Choroid plexus epithelial cell (primary cell): ENCODE results near the gene NT5C1A.

Experiments used
- DNase-seq: peaks from one replicate; pipeline ENCODE4 v3.0.0-alpha.2; 2010; ENCODE audit warnings: low read depth
- H3K4me3 ChIP-seq: 2 replicates; pipeline ENCODE4 v1.5.1; 2011; ENCODE audit warnings: low read depth, mild to moderate bottlenecking, control low read depth, low read length, moderate library complexity
- TF ChIP-seq, protein P1 (sequence below): conservative IDR thresholded peaks from 2 replicates; pipeline ENCODE4 v1.5.1; 2011; ENCODE audit warnings: low read depth, mild to moderate bottlenecking, control low read depth, inconsistent platforms, low read length, moderate library complexity

Gene NT5C1A

DNA sequence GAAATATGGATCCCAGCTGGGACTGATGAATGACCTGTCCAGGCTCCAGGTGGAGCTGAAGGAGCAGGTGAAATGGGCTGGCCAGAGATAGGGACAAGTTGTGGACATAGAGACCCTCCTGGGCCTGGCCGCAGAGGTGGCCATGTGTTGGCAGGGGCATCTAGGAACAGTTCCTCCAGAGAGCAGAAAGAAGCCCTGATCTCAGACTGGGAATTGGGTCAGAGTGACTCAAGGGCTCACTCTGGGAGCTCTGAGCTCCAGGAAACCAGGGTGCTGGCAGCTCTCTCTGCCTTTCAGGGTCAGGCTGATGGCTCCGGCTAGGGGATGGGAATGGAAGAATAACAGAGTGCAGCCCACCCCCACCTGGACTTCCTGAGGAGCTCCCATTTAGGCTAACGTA, 3.0 kb downstream of the NT5C1A start:
- no peak for DNase-seq
- TF ChIP-seq, protein P1, sequence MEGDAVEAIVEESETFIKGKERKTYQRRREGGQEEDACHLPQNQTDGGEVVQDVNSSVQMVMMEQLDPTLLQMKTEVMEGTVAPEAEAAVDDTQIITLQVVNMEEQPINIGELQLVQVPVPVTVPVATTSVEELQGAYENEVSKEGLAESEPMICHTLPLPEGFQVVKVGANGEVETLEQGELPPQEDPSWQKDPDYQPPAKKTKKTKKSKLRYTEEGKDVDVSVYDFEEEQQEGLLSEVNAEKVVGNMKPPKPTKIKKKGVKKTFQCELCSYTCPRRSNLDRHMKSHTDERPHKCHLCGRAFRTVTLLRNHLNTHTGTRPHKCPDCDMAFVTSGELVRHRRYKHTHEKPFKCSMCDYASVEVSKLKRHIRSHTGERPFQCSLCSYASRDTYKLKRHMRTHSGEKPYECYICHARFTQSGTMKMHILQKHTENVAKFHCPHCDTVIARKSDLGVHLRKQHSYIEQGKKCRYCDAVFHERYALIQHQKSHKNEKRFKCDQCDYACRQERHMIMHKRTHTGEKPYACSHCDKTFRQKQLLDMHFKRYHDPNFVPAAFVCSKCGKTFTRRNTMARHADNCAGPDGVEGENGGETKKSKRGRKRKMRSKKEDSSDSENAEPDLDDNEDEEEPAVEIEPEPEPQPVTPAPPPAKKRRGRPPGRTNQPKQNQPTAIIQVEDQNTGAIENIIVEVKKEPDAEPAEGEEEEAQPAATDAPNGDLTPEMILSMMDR: no peak
- H3K4me3 ChIP-seq: no peak overlapping the region

GRCh38 chr1:39668111-39668510, 3.8 kb downstream of the NT5C1A start:
- TF ChIP-seq, protein P1: no peak
- no peak overlapping the region for H3K4me3 ChIP-seq
- no peak for DNase-seq

DNA sequence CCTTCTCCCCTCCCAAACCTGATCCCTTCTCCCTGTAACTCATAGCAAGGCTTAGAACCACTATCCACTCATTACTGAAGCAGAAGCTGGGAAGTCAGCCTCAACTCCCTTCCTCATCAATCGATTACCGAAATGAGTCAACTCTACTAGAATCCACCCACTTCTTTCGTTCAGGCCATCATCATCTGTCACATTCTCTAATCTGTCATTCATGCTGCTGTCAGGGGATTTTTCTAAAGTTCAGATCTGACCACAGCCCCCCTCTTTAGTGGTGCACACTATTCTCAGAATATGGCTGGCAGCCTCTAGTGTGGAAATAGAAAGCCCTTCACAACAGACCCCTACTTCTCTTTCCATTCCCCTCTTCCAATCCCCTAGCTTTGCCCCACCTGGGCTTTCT, 5.1 kb downstream of the NT5C1A start:
- TF ChIP-seq, protein P1: no peak
- DNase-seq: no peak
- H3K4me3 ChIP-seq: no peak overlapping the region

DNA sequence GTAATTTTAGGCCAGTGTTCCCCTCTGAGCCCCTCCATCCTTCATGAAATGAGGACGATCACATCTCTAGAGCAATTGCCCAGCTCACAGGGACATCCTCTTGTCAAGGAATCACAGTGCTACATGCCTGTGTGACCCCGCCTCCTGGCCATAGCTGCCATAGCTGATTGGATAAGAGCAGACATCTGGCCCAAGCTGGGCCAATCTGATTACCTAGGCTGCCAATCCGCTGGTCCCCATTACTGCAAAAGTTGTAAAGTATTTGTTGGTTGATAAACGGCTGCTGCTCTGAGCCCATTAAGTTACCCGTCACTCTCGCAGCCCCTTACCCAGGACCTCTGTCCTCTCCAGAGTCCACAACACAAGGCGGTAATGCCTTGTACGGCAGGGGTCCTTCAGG, 8.3 kb downstream of the NT5C1A start:
- no peak for DNase-seq
- TF ChIP-seq, protein P1: no peak
- H3K4me3 ChIP-seq: no peak overlapping the region

DNA sequence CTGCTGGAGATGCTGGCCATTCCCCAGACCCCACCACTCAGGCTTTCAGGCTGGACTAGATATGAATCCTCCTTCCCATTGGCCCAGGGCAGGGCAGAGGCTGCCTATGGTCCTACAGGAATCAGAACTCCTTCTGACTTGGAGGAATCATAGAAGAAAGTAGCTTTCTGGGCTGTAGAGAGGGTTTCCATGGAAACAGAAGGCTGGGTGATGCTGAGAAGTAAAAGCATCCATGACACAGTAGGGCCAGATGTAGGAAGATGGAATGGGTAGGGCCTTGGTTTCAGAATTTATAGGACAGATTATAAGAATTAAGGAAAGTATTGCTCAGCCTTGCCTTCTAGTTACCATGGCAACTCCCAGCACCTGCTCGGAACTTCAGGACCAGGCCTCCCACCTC, 9.0 kb downstream of the NT5C1A start:
- DNase-seq: no peak
- no peak overlapping the region for H3K4me3 ChIP-seq
- TF ChIP-seq, protein P1: no peak

DNA sequence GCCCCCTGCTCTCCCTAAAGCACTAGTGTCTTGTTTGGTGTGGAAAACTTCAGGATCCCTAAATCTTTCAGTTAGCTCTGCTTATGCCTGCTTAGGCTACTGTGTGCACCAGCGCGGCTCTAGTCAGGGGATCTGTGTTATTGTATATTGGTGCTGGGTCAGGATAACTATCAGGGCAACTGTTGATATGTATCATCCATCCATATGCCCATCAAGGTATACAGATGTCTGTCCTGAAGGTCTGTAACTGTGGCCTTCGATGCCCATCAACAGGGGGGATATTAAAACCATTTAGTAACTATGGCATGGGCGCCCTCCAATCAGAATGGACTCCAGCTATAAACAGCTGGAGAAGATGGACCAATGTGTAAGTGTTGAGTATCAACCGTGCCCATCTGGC, 12.4 kb downstream of the NT5C1A start:
- no peak overlapping the region for H3K4me3 ChIP-seq
- no peak for DNase-seq
- TF ChIP-seq, protein P1: no peak

- TF ChIP-seq, protein P1: no peak
- DNase-seq: no peak
Observed at GRCh38 chr1:39659110-39659509, 12.8 kb downstream of the NT5C1A start.

More at GRCh38 chr1:39659110-39659509, 12.8 kb downstream of the NT5C1A start:
- H3K4me3 ChIP-seq: no peak overlapping the region
